ENCODE results near the gene GFOD2.

Gene GFOD2

DNA sequence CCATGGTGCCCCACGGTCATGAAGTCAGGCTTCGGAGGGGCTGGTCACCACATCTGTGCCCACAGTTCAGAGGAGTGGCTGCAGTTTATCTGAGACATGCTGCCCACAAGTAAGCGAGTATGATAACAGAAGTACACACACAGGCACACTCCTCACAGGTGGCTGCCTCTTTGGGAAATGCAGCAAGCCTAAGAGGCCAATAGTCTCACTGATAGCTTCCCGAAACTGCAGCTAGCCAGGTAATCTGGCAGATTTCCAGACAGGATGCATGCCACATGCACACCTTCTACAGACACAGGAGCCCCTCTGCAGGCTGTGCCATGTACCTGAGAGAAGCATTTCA lies 12.6 kb upstream of the GFOD2 start:
- DNase-seq (ENCODE audit: low read depth), result no peak

GRCh38 chr16:67731071-67731752 lies 12.1 kb upstream of the GFOD2 start:
- DNase-seq (ENCODE audit: low read depth), result no peak

DNA sequence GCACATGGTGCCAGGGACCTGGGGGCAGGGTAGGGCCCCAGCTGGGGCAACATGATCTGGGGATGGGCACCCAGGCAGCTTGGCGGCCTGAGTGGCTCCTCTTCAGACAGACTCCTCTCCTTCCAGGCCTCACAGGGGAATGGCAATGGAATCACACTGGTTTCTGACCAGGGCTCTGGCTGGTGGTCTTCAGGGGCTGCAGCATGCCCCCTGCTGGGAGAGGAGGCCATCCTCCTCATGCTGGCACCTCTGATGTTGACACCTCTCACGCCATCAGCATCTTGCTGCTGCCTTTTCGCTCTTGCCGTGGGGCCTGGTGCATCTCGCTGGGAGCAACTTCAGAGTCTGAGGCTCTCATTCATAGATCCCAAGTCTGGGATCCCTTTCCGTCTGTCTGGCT lies 11.2 kb upstream of the GFOD2 start:
- no peak for DNase-seq (ENCODE audit: low read depth)

- DNase-seq (ENCODE audit: low read depth), result no peak
Observed at GRCh38 chr16:67729636-67730248, 10.6 kb upstream of the GFOD2 start.

DNA sequence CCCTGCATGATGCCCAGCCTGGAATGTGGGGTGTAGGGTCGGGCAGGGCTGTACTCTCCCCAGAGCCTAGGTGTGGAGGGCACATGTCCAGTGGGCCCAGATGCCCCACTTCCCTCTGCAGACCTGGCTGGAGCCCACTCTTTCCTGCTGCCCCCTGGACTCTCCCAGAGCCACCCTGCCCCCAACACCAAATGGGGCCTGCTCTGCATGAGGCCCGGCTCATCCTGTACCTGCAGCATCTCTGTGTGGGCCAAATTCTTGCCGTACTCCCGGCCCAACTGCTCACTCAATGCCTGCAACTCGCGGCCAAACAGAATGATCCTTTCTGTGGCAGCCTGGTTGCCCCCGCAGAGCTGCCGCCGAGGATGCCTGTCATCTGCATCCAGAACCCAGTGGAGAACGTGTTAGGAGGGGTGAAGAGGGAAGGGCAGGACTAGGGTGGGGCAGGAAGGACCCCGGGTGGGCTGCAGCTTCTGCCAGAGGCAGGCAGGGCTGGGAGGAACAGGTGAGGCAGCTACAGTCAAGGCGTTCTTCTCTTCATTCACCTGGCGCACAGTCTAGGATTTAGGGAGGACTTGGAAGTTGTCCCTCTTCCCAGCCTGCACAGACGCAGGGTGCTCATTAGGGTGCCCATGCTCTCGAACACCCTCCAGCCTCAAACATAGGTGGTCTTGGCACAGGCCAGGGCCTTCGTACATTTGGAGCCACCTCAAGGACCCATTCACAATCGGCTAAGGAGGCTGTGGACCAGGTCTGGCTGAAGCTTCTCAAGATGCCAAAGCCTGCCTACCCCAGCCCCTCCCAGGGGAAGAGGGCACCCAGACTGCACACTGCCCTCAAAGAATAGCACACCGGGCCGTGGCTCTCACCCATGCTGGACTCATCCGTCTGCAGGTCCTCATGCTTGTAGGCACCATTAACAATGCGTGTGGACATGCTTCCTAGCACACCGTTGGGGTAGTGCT lies 8.7 kb upstream of the GFOD2 start:
- DNase-seq (ENCODE audit: low read depth), result no peak

GRCh38 chr16:67726106-67727034 lies 7.3 kb upstream of the GFOD2 start:
- DNase-seq (ENCODE audit: low read depth), result no peak

- no peak for DNase-seq (ENCODE audit: low read depth)
Observed at GRCh38 chr16:67723911-67724305, 4.8 kb upstream of the GFOD2 start.

DNA sequence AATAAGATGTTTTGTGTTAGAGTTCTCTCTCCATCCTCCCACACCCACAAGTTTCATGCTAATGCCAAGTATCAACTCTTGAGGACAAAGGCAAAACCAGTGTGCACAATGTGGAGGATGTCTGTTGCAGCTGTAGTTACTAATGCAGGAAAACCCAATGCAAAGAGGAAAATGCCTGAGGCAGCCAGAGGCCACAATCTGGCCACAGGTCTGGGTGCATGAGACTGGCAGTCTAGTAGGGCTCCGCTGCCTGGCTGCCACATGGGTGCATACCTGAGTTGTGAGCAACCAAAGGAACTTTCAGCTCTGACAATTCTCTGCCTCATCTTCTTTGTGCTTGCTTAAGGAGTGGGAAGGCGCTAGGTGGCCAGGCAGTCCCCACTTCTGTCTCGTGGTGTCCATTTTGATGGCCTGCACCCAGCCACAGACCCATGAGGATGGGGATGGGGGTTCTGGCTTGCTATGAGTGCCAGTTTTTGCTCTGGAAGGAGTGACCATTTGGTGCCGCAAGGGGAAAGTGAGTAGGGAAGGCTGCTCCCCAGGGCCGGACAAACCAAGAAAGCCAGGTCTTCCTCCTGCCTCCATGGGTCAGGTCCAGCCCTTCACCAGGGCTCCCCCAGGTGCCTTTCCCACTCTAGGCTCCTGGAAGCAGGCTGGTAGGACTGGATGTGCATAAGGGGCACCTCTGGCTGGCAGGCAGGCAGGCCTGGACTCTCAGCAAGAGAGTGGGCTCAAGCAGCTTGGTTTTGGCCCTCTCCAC lies 4.2 kb upstream of the GFOD2 start:
- no peak for DNase-seq (ENCODE audit: low read depth)

DNA sequence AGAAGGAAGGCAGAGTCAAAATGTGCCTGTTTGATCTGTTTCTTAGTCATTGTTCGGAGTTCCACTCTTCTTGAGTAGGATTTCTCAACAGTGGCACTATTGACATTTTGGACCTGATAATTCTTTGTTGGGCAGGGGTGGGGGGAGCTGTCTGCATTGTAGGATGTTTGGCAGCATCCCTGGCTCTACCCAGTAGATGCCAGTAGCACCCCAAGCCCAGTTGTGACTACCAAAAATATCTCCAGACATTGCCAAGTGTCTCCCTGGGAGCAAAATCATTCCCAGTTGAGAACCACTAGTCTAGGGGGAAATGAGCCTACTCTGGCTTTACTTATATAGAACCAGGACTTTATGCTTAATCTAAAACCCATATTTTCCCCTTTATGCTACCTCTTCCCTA lies 1.1 kb upstream of the GFOD2 start:
- no peak for DNase-seq (ENCODE audit: low read depth)

DNA sequence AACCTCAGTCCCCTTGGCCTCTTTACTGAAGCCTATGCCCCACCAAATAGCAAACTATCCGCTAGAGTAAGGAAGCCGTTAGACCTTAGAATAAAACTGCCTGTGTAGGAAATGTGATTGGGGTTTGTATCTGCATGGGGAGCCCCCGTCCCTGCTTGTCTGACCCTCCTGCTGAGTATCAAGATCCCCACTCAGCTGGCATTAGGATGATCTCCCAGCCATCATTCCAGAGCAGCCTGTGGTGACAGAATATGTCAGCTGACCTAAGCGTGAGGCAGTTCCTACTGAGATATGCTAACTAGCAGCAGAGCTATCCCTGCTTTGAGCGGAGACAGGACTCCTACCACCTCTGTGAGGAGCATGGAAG lies 645 bp upstream of the GFOD2 start:
- DNase-seq (ENCODE audit: low read depth), result no peak

- no peak for DNase-seq (ENCODE audit: low read depth)
Observed at GRCh38 chr16:67718668-67719047, 458 bp downstream of the GFOD2 start.

DNA sequence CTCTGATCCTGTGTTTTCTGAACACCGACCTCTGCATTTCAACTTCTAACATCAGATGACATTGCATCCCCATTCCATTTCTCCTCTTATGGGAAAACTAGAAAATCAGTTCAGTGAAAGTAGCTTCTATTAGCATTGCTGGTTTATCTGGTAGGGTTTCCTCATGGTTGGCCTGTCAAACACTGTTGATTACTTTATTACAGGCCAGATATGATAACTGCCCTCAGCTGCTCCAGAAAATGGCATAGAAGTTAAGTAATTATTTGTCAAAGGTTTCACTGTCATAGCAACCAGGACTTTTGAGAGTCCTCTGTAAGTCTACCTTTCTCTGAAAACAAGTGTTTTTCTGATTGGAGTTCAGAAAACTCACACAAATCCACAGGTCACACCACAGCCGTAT lies 3.0 kb downstream of the GFOD2 start:
- DNase-seq (ENCODE audit: low read depth), result no peak

GRCh38 chr16:67714522-67714921 lies 4.6 kb downstream of the GFOD2 start:
- DNase-seq (ENCODE audit: low read depth), result no peak

GRCh38 chr16:67713647-67714273 lies 5.4 kb downstream of the GFOD2 start:
- no peak for DNase-seq (ENCODE audit: low read depth)

DNA sequence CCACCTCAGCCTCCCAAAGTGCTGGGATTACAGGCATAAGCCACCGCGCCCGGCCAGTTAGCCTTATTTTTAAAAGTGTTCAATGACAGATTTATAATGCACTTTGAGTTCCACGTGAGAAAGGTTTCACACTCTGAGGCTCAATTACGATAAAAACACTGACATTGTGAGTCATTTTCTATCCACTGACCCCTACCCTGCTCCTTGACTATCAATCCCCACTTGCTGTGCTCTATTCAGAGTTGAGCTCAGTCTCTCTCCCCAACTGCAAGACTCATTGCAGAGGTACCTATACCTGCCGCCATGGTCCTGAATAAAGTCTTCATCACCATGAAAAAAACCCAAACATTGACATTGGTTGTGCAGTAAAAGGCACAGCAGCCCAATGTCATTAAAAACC lies 8.5 kb downstream of the GFOD2 start:
- no peak for DNase-seq (ENCODE audit: low read depth)

- DNase-seq (ENCODE audit: low read depth), result no peak
Observed at GRCh38 chr16:67709050-67709449, 10.1 kb downstream of the GFOD2 start.

- DNase-seq (ENCODE audit: low read depth), result no peak
Observed at GRCh38 chr16:67708368-67708771, 10.7 kb downstream of the GFOD2 start.

DNA sequence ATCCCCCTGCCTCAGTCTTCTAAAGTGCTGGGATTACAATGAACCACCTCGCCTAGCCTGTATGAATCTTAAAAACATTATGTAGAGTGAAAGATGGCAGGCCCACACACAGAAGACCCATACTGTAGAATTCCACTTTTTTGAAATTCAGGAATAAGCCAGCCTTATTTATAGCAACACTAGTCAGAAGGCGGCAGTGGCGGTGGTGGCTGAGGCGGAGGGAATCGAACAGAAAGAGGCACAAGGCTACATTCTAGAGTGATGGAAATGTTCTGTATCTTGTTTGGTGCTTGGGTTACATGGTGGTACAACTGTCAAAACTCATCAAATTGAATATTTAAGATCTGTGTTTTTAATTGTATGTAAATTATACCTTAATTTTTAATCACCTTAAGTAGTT lies 11.3 kb downstream of the GFOD2 start:
- no peak for DNase-seq (ENCODE audit: low read depth)

GRCh38 chr16:67707210-67707609 lies 11.9 kb downstream of the GFOD2 start:
- no peak for DNase-seq (ENCODE audit: low read depth)

DNA sequence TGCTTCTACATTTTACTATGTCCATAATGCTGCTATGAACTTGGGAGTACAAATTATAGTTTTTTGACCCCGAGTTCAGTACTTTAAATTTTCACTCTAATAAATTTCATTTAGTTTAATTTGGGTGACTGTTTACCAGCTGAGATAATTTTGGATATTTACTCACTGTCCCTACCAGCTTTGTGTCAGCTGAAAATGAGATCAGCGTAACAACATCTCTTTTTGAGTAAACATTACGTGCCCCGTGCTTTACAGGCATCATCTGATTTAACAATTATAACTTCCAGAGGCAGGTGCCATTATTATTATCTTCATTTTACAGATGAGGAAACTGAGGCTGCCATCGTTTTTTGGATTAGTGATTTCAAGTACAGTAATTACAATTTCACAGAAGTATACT lies 15.0 kb downstream of the GFOD2 start:
- no peak for DNase-seq (ENCODE audit: low read depth)

- DNase-seq (ENCODE audit: low read depth), result no peak
Observed at GRCh38 chr16:67703626-67704025, 15.5 kb downstream of the GFOD2 start.

Data from T-helper 22 cell (primary cell).